ENCODE measurements around the gene MAMLD1.

GRCh38 chrX:150508451-150509367, 145.6 kb downstream of the MAMLD1 start:
- TF ChIP-seq CTCF (IDR thresholded peaks at IDR 0.05; ENCODE audit: low read length): no peak
- no peak for TF ChIP-seq EZH2 (IDR thresholded peaks at IDR 0.05; ENCODE audit: borderline replicate concordance, low read length)

Measured in OCI-LY1 (cell line).